AG09309 (cell line): ENCODE measurements around the gene YLPM1.

ENCODE experiments used
- DNase-seq: peaks from one replicate; pipeline ENCODE4 v3.0.0-alpha.2; 2010; ENCODE audit warnings: low read depth
- H3K4me3 ChIP-seq: 2 replicates; pipeline ENCODE4 v1.5.1; 2011; ENCODE audit warnings: mild to moderate bottlenecking, low read depth, low read length, moderate library complexity; ENCODE audit not compliant: control insufficient read depth
- CTCF ChIP-seq: IDR thresholded peaks from 2 replicates; pipeline ENCODE4 v1.5.1; 2011; ENCODE audit warnings: mild to moderate bottlenecking, low read depth, low read length, inconsistent platforms; ENCODE audit not compliant: insufficient read depth, control insufficient read depth; ENCODE audit errors: missing control alignments

YLPM1 gene

GRCh38 chr14:74801396-74801795 lies 38.3 kb downstream of the YLPM1 start:
- no peak for TF ChIP-seq CTCF
- no peak overlapping the region for H3K4me3 ChIP-seq
- no peak for DNase-seq

GRCh38 chr14:74804219-74804825 lies 41.2 kb downstream of the YLPM1 start:
- peak; percentile 77 for TF ChIP-seq CTCF
- no peak overlapping the region for H3K4me3 ChIP-seq
- DNase-seq, result peak; percentile 20

- no peak overlapping the region for H3K4me3 ChIP-seq
- no peak for DNase-seq
- no peak for TF ChIP-seq CTCF
These were observed 44.9 kb downstream of the YLPM1 start for GRCh38 chr14:74807853-74808545.

- no peak overlapping the region for H3K4me3 ChIP-seq
- no peak for DNase-seq
- TF ChIP-seq CTCF, result no peak
These were observed 53.0 kb downstream of the YLPM1 start for GRCh38 chr14:74816124-74816523.

- TF ChIP-seq CTCF, result no peak
- no peak overlapping the region for H3K4me3 ChIP-seq
- DNase-seq, result no peak
These were observed 57.2 kb downstream of the YLPM1 start for GRCh38 chr14:74820288-74820687.

- TF ChIP-seq CTCF, result no peak
- no peak for DNase-seq
- H3K4me3 ChIP-seq, result no peak overlapping the region
These were observed 58.3 kb downstream of the YLPM1 start for GRCh38 chr14:74821267-74821915.
